SKM-1 treated with dmso at 0.1 percent for 144 hours (cell line): ENCODE data around the gene PTPRN2.
"Not testable (repeated sequence)": the region's sequence is repeated elsewhere in the genome, so short reads cannot be mapped to it uniquely, and the experiment has no call there.

Source experiments
- DNase-seq: peaks from one replicate; lab custom pipeline; 2025; ENCODE audit not compliant: unreplicated experiment; lab: John Stamatoyannopoulos, UW

The PTPRN2 gene

DNA sequence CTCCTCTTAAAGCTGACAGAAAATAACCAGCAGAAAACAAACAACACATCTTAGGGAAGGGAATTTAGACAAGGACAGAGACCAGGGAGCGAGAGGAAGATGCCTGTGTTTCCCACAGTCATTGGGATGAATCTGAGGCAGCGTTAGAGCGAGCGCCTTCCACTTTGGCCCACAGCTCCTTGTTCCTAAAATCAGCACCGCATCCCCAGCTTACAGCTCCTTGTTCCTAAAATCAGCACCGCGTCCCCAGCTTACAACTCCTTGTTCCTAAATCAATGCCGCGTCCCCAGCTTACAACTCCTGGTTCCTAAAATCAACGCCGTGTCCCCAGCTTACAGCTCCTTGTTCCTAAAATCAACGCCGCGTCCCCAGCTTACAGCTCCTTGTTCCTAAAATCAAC lies 593.3 kb downstream of the PTPRN2 start:
- no peak for DNase-seq

DNA sequence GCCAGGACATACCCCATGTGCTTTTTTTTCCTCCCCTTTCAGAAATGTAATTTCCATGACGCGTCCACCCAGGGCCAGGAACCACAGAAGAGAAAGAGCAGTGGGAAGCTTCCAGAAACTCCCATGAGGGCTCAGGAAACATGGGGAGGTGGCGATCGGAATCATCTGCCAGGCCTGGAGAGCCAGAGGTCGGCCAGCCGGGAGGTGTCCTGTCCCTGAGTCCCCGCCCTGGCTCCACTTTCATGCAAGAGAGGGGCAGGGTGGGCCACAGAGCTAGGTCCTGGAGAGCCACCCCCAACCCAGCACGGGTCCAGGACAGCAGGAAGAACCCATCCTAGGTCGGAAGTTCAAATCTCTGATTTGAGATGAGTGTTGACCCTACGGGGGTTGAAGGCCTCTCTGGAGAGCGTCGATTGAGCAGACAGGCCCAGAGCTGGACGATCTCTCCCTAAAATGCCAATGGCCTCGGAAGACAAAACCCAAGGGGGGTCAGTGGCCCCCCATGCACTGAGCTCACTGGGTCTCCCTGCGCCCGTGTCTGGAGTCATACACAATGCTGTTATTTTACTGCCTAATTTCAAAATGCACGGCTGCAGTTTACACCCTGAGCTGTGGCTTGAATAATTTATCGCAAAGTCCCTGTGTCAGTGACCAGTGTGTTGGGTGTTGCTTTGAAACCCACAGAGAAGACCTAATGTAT lies 594.1 kb downstream of the PTPRN2 start:
- DNase-seq, result no peak

DNA sequence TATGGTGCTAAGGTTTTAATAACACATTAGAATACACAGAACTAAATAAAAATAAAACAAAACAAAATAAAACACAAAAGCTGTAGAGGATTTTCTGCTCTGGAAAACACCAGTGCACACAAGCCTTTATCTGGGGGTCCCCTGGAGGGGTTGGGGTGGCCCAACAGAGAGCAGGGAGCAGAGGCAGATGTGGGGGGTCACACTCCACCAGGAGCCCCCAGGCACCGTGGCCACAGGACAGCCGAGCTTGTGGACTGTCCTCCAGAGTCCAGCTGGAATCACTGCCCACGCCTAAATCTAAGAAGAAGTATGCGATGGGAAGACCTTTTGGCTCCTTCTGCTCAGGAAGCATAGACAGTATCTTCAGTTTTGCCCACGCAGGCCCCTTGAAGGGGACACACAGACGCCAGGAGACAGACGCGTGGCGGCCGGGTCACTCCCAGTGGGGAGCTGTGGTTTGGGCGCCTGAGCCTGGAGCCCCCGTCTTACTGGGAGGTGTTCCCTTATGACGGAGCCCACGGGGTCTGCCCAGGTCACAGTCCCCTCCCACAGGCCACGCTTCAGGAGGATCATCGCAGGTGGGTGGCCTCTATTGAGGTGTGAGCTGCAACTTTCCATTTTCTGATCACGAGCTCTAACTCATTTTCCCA lies 595.0 kb downstream of the PTPRN2 start:
- no peak for DNase-seq

DNA sequence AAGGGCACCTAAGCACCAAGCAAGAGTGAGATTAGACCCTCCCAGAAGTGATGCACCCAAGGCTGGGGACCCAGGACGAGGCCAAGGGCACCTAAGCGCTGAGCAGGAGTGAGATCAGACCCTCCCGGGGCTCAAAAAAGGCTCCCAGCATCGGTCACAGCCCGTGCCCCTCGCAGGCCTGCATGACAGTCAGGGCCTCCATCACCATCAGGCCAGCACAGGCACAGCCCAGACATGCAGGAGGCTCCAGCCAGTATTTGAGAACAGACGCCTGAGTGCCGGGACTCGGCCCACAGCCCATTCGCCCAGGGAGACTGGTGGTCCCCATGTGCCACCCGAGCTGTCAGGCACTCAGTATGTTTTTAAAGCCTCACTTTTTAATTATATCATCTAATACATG lies 595.9 kb downstream of the PTPRN2 start:
- DNase-seq, result no peak

DNA sequence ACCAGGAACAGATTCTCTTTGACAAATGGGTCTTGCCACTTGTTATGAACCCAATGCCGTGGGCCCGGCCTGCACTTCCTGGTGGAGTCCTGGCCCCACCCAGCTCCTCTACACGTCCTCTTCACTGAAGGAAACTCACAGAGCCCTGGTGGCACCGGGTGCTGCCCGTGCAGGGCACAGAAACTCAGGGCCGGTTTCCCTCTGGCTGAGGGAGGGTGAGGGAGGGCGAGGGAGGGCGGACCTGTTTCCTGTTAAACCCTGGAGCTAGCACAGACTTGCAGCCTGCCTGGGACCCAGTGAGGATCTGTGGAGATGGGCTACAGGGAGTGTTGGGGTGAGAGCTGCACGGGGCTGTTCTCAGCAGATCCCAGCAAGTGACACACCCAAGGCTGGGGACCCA lies 596.3 kb downstream of the PTPRN2 start:
- DNase-seq, result no peak

DNA sequence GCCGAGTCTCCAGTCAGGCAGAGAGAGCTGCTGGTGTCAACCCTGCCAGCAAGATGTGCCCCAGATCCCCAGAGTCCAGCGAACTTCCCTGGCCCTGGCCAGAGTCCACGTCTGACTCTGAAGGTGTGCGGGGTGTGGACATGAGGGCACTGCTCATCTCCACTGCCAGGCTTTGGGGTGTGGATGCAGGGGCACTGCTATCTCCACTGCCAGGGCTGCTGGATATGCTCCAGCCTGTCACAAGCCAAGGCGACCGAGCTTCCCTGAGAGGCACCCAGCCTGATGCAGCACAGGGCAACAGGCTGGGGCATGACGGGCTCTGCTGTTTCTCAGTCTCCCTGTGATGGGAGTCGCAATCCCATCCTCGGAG lies 596.8 kb downstream of the PTPRN2 start:
- DNase-seq, result no peak

DNA sequence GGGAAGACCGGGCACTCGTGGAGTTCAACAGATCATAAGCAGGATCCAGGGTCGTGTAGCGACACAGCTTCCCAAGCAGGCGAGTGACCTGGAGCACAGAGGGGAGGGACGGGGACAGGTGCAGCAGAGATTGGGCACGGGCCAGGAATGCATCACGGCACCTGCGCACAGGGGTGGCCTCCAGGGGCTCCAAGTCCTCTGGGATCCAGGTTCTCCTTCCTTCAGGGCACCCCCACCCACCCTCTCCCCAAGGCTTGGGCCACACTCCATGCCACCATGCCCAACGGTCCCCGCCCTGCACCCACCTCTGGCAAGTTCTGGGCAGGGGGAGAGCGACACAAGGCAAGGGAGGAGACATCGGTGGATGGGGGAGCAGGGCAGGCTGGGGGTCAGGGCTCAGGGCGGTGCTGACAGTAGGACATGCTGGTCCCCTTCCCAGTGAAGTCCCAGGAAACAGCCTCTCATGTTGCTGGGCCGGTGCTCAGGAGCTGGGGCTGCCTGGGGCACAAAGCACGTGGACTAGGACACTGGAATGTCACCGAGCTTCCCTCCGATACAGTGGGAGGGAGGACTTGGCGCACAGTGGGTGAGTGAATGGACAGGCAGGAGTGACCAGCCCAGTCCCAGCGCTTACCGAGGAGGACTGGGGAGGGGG lies 597.3 kb downstream of the PTPRN2 start:
- DNase-seq, result no peak

DNA sequence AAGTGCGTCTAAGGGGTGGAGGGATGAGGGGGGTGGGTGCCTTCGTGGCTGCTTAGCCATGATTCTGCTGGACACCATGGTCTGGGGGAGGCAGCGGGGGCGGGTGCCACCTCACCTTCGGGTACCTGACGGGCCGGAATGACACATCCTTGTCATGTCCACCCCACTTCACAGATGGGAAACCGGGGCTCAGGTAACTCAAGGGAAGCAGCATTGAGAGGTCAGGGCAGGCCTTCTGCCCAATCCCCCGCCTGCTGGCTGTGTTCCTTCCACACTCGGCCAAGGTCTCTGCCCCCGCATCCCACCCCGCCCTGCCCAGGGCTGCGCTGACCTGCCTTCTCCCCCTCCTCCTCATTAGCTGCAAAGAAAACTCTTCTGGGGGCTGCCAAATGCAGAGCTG lies 598.0 kb downstream of the PTPRN2 start:
- no peak for DNase-seq

DNA sequence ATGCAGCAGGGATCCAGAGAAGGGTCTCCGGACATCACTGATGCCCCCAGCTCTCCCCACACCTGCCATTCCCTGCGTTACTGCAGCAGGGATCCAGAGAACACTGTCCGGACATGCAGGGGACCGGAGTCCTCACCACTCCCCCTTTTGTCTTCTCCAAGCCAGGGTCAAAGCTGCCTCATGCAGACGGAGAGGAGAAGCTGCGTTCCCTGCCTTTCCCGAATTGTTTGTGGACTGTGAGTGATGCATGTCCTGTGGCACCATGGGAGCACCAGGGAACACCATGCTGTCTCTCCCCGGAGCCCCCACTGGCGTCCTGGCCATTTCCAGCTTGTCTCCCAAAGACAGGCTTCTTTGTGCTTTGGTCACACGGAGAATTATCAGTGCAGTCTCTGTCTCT lies 599.7 kb downstream of the PTPRN2 start:
- DNase-seq, result no peak

DNA sequence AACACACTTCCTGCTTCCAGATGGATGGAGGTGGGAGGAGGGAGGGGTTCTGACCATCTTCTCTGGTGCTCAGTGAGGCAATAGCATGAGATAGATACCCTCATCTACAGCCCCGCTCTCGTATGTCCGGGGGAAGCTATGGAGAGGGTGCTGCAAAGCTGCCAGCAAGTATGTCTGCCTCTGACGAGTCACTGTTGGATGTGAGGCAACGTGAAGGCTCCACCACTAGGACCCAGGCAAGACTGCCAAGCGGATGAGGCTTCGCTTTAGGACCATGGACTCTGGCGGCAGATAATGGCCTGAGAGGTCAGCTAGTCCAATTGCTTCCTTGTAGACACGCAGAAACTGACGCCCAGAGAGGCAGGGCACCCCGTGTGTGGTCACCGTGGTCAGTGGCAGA lies 601.6 kb downstream of the PTPRN2 start:
- DNase-seq, result no peak

DNA sequence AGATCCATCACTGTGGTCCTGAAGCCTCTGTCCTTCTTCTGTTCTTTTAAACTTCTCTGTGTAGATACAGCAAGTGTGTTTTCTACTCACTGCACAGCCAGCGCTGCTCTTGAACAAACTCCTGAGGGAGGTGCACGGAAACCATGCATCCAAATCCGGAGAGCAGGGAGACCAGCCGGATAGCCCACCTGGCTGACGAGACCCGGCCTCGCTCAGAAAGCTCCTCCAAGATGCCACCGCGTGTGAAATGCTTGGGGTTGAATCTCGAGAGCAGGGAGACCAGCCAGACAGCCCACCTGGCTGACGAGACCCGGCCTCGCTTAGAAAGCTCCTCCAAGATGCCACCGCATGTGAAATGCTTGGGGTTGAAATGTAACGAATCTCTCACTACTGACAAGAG lies 602.0 kb downstream of the PTPRN2 start:
- no peak for DNase-seq

DNA sequence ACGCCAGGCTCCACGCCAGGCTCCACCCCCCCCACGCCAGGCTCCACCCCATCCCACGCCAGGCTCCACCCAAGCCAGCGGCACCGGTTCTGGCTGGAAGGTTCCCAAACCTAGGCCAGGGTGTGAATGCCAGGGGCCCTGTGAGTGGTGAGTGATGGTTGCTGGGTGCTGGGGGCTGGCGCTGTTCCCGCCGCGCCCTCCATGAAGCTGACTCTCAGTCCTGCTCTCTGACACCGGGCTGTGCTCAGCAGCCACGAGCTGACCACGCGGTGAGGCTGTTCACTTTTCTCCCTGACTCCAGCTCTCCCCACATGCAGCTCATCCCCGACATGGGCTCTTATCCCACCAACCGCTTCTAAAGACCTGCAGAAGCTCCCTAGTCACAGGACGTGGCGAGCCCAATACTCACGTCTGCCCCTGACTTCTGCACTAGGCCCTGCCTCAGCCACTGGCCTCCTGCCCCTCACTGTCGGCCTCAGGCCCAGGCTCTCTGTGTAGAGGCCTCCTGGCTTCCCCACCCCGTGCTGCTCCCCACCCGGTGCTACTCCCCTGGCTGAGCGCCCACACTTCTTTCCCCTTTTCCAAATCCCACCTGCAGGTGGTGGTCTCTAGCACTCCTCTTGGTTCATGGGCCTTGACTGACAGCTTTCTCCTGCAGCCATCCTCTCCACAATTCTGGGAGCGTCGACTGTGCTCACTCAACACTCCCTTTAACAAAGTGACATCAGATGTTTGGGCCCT lies 603.0 kb downstream of the PTPRN2 start:
- no peak for DNase-seq

DNA sequence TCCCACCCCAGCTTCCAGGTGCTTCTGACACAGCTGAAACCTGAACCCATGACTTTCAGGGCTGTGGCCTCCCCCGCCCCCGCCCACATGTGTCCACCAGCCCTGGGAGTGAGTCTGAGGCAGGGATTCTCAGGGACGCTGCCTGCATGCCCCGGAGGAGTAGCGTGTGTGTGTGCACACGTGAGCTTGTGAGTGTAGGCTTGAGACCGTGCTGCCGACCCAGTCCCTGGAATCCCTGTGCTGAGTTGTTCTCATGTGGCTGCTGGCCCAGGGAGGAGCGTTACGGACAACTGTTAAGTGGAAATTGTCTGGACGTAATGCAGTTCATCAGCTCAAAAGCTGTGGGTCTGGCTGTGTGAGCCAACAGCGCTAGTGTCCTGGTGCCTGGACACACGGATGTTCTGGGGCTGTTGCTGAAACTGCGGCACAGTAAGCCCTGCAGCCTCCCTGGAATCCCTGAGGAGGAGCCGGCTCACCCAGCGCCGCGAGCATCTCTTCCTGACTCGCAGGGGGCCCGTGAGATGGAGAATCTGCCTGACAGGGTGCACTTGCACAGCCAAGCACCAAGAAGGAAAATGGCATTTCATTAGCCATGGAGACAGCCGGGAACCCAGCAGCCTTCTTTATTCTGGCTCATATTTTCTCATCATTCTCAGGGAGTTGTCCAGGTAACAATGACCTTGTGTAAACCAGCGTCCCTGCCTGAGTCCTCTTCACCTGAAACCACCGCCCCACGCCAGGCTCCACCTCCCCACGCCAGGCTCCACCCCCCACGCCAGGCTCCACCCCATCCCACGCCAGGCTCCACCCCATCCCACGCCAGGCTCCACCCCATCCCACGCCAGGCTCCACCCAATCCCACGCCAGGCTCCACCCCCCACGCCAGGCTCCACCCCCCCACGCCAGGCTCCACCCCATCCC lies 603.9 kb downstream of the PTPRN2 start:
- no peak for DNase-seq

DNA sequence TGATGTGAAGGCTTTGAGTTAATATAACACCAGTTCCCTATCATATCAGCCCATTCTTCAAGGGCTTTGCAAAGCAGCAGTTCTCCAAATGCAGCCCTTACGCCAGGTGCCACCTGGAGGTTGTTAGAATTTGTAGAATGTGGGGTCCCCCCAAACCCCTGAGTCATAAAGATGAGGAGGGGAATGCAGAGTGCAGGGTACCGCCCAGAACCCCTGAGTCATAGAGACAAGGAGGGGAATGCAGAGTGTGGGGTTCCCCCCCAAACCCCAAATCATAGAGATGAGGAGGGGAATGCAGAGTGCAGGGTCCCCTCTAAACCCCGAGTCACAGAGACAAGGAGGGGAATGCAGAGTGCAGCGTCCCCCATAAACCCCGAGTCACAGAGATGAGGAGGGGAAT lies 605.8 kb downstream of the PTPRN2 start:
- DNase-seq, result no peak

DNA sequence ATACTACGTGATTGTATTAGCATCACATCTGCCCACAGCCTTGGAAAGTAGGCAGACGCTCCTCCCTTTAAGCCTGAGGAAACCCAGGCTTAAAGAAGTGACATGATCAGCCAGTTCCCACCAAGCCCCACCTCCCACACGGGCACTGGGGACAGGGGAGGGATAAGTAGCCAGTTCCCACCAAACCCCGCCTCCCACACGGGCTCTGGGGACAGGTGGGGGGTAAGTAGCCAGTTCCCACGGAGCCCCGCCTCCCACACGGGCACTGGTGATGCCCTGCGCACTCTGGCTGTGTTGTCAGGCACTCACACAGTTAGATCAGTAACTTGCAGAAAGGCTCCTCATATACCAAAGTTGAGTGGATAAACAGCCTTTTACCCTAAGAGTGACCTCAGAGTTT lies 606.8 kb downstream of the PTPRN2 start:
- no peak for DNase-seq

DNA sequence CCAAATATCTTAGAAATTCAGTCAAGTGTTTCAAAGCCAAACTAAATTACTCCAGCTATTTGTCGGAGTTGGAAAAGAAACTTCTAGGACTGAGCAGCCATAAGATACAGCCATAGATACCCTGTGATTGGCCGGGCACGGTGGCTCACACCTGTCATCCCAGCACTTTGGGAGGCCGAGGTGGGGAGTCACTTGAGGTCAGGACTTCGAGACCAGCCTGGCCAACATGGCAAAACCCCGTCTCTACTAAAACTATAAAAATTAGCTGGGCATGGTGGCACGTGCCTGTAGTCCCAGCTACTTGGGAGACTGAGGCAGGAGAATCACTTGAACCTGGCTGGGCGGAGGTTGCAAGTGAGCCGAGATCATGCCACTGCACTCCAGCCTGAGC lies 607.3 kb downstream of the PTPRN2 start:
- not testable (repeated sequence) for DNase-seq

DNA sequence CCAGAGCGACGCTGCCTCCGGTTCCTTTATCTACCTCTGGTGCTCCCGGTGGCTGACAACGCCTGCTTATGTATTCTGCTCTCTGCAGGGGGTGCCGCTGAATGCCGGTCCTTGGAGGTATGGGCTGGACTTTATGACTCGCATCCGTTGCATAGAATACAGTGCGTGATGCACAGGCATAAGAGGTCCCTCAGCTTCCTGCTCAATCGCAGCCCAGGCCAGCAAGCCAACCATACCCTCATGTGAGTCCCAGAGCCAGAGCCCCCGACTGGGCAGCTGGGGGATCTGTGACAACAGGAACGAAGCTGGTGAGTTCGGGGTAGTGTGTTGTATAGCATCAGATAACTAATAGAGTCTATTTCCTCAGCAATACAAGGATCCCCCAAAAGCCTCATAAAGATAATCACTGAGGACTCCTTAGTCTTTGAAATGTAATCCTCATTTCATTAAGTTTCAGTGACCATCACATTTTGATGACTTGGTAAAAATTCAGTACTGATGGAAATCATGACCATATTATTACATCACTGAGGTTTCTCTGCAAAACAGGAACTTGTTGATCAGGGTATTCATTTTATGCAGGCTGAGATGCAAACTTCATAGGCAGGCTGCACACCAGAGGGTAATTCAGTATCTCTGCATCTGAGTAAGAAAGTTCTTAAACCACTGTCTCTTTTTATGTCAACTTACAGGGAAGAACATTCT lies 607.8 kb downstream of the PTPRN2 start:
- DNase-seq, result no peak

DNA sequence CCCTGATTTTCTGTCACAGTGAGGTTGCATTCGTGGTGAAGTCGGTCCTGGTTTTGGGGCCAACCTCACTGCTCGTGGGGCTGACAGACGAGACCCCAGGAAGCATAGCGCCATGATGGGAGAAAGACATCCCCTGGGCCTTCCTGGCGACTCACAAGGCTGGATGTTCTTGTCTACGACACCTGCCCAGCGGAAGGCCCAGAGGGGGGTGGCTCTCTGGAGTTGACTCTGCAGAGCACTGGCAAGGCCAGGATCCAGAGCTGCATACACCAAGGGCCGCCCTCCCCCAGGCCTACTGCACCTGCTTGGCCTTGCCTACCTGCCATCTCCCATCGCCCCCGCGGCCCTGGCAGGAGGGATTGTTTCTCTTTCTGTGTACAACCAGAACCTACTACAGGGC lies 608.9 kb downstream of the PTPRN2 start:
- no peak for DNase-seq

DNA sequence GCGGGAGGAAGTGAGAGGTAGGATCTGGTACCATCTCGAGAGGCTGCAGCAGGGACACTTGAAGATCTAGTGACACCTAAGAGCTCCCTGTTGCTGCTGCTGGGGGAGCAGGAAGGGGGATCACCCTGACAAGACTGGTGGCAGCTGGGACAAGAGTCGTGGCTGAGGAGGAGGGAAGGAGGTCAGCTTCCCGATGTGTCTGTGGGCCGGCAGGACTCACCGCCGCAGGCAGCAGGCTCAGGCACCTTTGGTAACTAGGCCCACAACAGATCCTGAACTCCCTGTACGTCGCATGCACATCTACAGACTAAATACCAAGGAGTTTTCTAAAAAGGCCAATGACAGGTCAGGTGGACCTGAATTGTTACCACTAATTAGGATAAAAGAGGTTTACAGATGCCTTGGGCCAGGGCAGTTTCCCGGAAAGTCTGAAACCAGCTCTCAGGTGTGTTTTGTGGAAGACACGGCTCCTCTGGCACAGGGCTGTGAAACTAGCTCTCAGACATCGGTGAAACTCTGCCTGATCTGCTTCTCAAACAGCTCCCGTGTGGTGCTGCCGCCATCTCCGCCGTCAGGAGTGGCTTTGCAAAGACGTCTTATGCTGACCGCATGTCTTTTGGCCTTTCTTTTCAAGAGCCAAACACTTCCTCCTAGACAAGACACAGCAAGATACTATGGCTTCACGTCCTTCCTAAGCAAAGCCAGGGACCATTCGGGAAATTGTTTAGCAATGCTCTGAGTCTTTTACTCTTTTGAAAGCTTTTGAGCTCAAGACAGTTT lies 609.7 kb downstream of the PTPRN2 start:
- DNase-seq, result no peak
